ENCODE results near the gene EEF1AKMT1.

Gene EEF1AKMT1

DNA sequence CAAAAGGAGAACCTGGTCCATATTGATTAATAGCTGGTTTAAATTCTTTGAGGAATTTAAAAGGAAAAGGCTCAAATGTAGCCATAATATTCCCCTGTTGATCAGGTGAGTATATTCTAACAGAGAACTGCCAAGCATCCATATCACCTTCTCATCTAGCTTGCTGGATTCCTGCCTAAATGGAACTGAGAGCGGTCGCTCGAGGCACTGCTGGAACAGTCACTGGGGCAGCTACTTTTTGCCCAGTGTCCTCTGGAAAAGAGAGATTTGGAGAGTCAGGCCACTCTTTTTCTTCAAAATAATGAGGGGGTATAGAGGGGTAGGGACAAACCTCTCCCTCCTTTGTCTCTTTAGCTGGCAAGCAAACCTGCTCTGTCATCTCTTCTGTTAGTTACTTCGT is 89.7 kb downstream of the EEF1AKMT1 start:
- TF ChIP-seq GATA3 (IDR thresholded peaks at IDR 0.05; ENCODE audit: low read depth, low read length) (no peak), GATA2 (IDR thresholded peaks at IDR 0.05; ENCODE audit: low read depth, low read length) (no peak)

DNA sequence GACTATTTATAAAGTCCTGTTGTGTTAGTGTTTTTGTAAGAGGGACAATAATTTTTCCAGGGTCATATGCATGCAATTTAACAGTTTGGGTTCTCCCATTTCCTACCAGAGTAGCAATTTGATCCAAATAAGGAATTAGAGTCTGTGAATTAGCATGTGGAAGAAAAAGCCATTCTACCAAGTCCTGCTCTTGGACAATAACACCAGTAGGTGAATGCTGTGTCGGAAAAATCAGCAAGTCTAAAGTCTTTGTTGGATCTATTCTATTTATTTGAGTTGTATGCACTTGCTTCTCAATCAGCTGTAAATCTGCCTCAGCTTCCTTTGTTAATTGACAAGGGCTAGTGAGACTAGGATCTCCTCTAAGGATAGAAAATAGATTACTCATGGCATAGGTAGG is 91.7 kb downstream of the EEF1AKMT1 start:
- TF ChIP-seq GATA3 (IDR thresholded peaks at IDR 0.05; ENCODE audit: low read depth, low read length) (no peak), GATA2 (IDR thresholded peaks at IDR 0.05; ENCODE audit: low read depth, low read length) (no peak)

- TF ChIP-seq GATA2 (IDR thresholded peaks at IDR 0.05; ENCODE audit: low read depth, low read length): no peak
- TF ChIP-seq GATA3 (IDR thresholded peaks at IDR 0.05; ENCODE audit: low read depth, low read length): no peak
Measured at GRCh38 chr13:20680416-20681080, 93.2 kb downstream of the EEF1AKMT1 start.

DNA sequence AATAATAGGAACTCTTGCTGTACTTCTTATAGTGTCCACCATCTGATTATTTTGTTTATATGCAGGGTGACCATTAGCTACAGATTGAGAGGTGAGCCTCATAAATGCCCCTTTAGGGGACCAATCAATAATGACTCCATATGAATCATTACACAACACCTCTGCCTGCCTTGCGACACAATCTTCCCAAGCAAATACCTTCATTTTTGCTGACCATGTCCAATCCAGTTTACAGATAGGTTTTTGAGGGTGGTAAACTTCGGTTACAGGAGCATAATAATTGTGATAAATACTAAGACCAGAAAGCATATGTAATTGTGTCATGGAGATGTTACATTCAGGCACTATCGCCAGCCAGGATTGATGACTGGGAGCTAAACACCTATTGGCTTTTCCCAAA is 93.9 kb downstream of the EEF1AKMT1 start:
- TF ChIP-seq GATA2 (IDR thresholded peaks at IDR 0.05; ENCODE audit: low read depth, low read length) (no peak), GATA3 (IDR thresholded peaks at IDR 0.05; ENCODE audit: low read depth, low read length) (no peak)
